Occipital lobe (tissue), 3 donors: Measurements from ENCODE around the gene EP400. TPM values are rescaled to one million over a fixed set of nuclear protein-coding genes. Genes with fewer than 3 reads are reported as not detected.

ENCODE experiments used
- DNase-seq: peaks from one replicate; lab custom pipeline; 2025; lab: John Stamatoyannopoulos, UW
- small RNA-seq: library from RNA; depleted of rRNA; stranded (forward); fragments of <200 nt; gene quantifications from one replicate; pipeline ENCODE3, GENCODE V24; 2014
- total RNA-seq: library from RNA; depleted of rRNA; stranded (reverse); fragments of >200 nt; gene quantifications from one replicate; pipeline ENCODE4 v1.2.3, GENCODE V29; 2014

The EP400 gene
- total RNA-seq, 1 donor from 2014 or later, result 11.7 TPM

DNA sequence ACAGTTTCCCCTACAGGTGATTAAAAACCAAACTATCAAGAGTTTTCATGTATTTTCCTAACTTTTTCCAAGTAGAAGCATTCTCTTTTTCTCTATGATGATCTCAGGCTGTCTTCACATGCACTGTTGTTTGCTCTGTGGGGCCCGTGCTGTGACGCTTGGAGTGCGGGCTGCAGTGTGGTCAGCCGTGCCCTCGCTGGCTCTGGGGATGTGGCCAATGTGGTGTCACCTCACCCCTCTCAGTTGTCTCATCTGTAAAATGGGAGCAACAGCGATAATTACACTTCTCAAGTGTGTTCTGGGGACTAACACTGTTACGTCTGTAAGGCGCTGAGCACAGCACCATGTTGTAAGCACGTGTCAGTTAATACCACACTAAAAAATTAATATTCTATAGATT is 165.8 kb downstream of the EP400 start:
- DNase-seq, result no peak

DNA sequence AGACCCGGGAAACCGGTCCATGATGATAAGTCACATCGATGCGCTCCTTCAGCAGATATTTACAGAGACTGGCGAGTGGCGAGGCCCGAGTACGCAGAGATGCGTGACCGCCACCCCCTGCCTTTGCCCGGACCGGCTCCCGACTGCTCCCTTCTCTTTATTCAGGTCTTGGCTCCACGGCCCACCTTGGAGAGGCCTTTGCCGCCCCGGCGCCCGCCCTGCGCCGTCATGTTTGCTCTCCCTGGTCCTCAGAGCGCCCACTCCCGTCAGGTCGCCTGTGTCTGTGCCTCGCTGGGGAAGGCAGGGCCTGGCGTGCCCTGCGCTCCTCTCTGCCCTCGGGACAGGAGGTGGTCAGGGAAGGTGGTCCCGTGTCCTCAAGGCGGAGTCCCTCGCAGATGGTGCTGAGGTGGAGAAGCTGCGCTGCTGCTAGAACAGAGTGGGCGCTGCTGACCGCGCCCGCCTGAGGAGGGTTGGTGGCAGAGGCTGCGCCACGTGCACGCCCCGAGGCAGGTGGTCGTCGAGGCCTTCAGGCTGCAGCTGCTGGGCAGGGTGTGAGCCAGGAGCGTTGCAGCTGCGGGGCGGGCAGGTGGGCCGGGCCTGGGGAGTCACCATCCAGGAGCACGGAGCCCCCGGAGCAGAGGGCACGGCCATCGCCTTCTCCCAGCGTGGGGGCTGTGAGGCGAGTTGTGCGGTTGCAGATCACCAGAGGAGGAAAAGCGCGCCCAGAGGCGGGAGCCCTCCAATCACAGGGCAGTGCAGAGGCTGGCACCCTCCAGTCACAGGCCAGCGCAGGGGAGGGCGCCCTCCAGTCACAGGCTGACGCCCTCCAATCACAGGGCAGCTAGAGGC is 167.2 kb downstream of the EP400 start:
- DNase-seq, result no peak

DNA sequence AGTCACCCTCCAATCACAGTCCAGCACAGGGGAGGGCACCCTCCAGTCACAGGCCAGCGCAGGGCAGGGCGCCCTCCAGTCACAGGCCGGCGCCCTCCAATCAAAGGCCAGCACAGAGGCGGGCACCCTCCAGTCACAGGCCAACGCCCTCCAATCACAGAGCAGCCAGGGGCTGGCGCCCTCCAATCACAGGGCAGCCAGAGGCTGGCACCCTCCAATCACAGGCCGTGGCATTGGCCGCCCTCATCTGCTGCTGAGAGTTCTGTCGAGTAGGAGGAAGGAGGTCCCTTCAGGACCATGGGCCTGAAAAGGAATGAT is 167.8 kb downstream of the EP400 start:
- DNase-seq, result no peak

DNA sequence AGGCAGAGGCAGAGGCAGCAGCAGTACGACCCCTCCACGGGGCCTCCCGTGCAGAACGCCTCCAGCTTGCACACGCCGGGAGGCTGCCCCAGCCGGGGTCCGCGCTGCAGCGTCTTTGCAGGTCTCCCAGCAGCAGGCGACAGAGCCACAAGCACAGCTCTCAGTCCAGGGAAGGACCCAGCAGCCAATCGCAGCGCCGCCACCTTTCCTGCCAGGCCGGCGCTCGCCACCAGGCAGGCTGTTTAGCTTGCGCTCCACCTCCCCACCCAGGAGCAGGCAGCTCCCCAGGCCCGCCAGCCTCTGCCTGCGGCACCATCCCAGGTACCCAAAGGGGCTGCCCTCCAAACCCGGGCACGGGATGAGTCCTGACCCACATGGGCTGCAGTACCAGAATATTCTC is 169.1 kb downstream of the EP400 start:
- DNase-seq, result no peak

DNA sequence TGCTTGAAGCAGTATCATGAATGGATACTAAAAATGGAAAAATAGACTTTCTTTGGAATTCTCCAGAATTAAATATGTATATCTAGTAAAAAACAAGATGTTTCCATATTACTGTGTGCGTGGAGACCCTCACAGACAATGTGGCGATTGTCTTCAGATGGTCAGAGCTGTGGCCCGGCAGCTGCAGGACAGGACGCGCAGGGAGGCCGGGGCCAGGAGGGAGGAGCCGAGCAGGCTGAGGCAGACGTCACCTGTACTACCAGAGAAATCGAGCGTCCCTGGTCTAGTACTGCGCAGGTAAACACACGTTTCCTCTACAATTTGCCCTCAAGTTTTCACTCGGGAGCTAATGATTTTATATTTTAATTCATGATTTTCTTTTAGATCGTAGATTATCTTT is 171.5 kb downstream of the EP400 start:
- DNase-seq, result no peak

DNA sequence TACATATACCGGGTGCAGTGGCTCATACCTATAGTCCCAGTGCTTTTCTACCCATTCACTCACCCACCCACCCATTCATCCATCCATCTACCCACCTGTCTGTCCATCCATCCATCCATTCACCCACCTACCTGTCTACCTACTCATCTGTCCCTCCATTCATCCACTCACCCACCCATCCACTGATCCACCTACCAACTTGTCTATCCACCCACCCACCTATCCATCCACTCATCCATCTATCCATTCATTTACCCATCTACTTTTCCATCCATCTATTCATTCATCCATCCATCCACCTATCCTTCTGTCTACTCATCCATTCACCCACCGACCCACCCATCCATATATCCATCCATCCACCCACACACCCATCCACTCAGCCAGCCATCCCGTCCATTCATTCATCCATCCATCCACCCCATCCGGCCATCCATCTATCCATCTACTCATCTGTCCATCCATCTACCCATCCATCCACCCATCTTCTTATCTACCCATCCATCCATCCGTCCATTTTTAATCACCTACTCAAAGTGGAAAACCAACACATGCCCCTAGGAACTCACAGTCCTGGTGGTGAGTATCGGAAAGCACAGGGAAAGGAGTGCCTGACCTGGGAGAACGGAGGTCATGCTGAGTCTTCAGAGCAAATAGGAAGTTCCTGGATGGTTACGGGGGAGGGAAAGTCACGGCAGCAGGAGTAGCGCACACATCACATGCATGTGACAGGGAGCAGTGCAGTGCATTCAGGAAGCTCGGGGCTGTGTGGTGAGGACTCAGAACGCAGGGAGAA is 174.4 kb downstream of the EP400 start:
- DNase-seq, result no peak

DNA sequence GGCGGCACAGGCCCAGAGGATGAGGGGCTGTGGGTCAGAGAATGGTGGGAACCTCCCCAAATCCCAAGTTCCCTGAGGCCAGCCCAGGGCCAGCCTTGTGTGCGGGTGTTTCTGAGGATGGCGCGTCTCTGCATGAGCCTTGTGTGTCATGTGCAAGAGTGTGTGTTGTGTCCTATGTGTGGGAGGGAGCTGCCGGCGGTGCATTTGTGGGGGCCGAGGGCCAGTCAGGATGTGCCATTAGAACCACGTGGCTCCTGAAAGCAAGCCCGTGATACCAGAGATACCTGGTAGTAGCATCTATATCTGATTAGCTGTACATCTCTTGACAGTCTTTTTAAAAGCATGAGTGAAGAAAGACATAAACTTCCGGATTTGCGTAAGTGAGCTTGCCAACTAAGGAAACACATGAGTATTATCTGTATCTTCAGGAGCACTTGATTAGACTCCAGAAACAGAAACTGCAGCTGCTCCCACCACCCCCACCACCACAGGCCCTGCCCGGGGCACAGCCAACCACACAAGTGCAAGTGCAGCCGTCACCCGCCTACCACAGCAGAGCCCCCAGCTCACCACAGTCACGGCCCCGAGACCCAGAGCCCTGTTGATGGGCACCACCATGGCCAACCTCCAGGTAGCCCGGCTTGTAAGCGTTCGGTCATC is 175.2 kb downstream of the EP400 start:
- no peak for DNase-seq

DNA sequence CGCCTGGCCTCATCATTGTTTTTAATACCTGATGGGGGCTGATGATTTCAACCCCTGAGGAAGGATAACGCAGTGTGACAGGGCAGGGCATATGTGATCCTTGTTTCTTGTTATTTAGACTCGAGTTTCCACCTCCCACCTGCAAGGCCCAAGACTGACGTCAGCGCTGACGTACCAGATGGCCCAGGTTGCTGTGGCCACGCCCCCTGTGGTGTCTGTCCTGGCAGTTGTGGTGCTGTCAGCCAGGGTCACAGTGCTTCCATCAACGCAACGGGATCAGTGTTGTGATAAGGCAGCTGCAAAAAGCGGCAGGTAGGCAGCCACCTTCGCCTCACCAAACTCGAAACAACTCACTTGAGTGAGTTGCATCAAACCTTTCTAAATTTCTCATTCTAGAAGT is 176.0 kb downstream of the EP400 start:
- DNase-seq, result no peak

DNA sequence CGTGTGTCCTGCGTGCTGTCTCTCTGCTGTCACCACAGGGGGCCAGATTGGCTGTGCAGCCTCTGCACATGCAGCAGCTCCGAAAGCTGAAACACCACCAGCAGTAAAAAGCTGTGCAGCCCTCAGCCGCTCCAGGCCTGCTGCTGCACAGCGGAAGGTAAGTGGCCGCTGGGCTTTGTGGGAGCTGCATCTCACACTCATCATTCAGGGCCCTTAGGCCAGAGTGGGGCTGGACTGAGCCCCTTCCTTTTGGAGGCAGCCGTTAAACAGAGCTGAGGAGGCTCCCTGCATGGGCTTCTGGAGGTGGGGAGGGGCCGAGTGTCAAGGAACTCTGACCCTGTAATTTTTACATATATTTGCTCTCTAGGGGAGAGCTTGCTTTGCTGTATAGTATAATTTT is 177.3 kb downstream of the EP400 start:
- no peak for DNase-seq

DNA sequence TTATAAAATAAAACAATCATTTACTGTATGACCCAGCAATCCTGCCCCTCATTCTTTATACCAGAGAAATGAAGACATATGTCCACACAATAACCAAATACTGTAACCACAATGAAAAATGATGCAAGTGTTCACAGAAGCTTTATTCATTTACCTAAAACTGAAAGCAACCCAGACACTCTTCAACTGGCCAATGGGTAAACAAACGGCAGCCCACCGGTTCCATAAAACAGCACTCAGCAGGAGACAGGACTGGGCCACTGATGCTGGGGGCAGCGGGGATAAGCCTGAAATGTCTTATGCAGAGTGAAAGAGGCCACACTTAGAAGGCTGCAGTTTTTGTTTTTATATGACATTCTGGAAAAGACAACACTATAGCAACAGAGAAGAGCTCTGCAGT is 179.3 kb downstream of the EP400 start:
- no peak for DNase-seq

DNA sequence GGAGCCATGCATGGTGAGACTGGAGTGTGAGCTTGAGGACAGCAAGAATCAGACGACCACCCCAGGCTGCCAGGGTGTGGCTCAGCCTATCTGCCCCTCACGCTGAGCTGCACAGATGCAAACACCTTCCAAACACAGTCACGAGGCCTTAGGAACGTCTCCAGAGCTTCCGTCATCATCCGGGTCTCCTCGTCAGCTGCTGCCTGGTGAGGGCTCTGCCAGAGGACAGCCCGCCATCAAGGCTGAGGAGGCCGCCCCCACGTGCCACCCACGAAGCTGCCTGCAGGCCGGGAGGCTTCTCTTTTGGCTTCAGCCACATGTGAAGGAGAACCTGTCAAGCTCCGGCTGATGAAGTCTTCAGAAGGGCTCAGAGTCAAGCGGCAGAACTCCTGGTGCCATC is 180.9 kb downstream of the EP400 start:
- no peak for DNase-seq

Small RNA genes lying within 50 kb of the gene (small RNA-seq; reads per million reads assigned to genes)
- gene AC131009.3 (not detected), gene AC137590.2 (not detected), gene SNORA49 (12.4 reads per million, percentile 92 among the genes with 10 or more reads in this experiment)

Other genes with a start within 250 kb of the EP400 start
- gene SFSWAP, start 238.9 kb upstream of the EP400 start, total RNA-seq, result 26.4 TPM
- gene MMP17, start 121.5 kb upstream of the EP400 start, total RNA-seq, result 25.9 TPM
- 7.8 TPM for gene ULK1, start 55.3 kb upstream of the EP400 start, total RNA-seq
- gene PUS1, start 20.7 kb upstream of the EP400 start, total RNA-seq, result 5.6 TPM
- gene DDX51, start 194.4 kb downstream of the EP400 start, total RNA-seq, result 7.6 TPM
- 6.2 TPM for gene NOC4L, start 194.5 kb downstream of the EP400 start, total RNA-seq